Measurements from ENCODE around the gene ANGPTL8. TPM values are rescaled to one million over a fixed set of nuclear protein-coding genes. Genes with fewer than 3 reads are reported as not detected.

Gene ANGPTL8
- total RNA-seq, 1 donor from 2014 or later: not detected

DNA sequence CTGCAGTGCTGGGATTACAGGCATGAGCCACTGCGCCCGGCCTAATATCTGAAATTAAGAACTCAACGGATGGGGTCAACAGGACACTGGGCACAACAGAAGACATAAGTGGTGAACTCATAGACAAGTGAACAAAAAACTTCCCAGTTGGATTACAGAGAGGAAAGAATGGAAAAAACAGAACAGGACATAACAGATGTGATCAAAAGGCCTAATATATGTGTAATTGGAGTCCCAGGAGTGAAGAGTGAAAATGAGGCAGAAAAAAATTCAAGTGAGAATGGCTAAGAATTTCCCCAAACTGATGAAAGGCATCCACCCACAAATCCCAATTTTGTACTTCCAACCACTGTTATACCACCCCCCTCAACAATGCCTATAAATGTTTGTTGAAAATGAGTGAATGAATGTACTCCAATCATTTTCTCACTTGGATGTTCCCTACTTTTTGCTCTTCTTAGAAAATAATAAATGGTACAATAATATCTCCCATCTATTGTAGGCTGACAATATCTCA, 18.3 kb upstream of the ANGPTL8 start:
- Mint-ChIP-seq H3K36me3 (peaks cover 24% of the 10 kb centered on the region), H3K4me3 (no peak overlapping the region), H3K27me3 (no peaks in the 10 kb centered on the region), H3K27ac (no peak overlapping the region), H3K4me1 (ENCODE audit: unreplicated experiment) (no peaks in the 10 kb centered on the region), H3K9me3 (peaks cover 9% of the 10 kb centered on the region)
- TF ChIP-seq, protein P1, sequence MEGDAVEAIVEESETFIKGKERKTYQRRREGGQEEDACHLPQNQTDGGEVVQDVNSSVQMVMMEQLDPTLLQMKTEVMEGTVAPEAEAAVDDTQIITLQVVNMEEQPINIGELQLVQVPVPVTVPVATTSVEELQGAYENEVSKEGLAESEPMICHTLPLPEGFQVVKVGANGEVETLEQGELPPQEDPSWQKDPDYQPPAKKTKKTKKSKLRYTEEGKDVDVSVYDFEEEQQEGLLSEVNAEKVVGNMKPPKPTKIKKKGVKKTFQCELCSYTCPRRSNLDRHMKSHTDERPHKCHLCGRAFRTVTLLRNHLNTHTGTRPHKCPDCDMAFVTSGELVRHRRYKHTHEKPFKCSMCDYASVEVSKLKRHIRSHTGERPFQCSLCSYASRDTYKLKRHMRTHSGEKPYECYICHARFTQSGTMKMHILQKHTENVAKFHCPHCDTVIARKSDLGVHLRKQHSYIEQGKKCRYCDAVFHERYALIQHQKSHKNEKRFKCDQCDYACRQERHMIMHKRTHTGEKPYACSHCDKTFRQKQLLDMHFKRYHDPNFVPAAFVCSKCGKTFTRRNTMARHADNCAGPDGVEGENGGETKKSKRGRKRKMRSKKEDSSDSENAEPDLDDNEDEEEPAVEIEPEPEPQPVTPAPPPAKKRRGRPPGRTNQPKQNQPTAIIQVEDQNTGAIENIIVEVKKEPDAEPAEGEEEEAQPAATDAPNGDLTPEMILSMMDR (conservative IDR thresholded peaks at IDR 0.05): no peak
- DNase-seq (ENCODE audit: extremely low spot score, unreplicated experiment): no peak

DNA sequence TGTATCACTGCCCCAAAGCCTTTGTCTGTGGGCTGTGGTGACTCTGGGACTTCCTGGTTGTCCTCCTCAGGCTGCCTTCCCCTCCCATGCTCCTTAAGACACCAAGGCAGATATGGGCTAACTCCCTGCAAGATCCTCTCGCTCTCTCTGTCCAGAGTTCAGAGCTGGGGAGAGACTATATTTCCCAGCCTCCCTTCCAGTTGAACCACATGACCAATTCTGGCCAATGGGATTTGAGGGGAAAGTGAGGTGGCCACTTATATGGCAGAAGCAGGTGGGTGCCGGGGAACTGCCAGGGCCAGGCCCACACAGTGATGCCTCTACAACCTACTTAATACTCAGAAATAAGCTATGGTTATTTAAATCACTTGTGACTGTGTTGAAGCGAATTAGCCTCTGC, 16.2 kb upstream of the ANGPTL8 start:
- no peak overlapping the region for H3K4me3 Mint-ChIP-seq
- H3K9me3 Mint-ChIP-seq: peaks cover 9% of the 10 kb centered on the region
- peaks cover 29% of the 10 kb centered on the region for H3K36me3 Mint-ChIP-seq
- TF ChIP-seq, protein P1 (conservative IDR thresholded peaks at IDR 0.05): no peak
- H3K27ac Mint-ChIP-seq: no peak overlapping the region
- no peaks in the 10 kb centered on the region for H3K4me1 Mint-ChIP-seq (ENCODE audit: unreplicated experiment)
- DNase-seq (ENCODE audit: extremely low spot score, unreplicated experiment): no peak
- no peaks in the 10 kb centered on the region for H3K27me3 Mint-ChIP-seq

DNA sequence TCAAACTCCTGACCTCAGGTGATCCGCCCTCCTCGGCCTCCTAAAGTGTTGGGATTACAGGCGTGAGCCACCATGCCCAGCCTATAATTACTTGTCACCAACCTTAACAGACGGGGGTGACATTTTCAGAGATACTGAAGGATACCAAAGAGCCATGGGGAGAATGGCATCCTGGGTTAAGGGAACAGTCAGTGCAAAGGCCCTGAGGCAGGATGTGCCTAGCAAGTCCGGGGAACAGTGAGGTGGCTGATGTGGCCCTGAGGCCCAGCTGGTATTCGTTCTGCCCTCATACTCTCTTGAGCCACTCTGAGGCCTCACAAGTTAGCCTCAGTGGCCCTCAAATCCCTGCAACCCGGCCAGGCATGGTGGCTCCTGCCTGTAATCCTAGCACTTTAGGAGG, 15.0 kb upstream of the ANGPTL8 start:
- H3K4me1 Mint-ChIP-seq (ENCODE audit: unreplicated experiment): no peaks in the 10 kb centered on the region
- H3K9me3 Mint-ChIP-seq: peaks cover 9% of the 10 kb centered on the region
- DNase-seq (ENCODE audit: extremely low spot score, unreplicated experiment): no peak
- H3K36me3 Mint-ChIP-seq: peaks cover 29% of the 10 kb centered on the region
- no peak overlapping the region for H3K27ac Mint-ChIP-seq
- TF ChIP-seq, protein P1 (conservative IDR thresholded peaks at IDR 0.05): no peak
- H3K4me3 Mint-ChIP-seq: no peak overlapping the region
- no peaks in the 10 kb centered on the region for H3K27me3 Mint-ChIP-seq

DNA sequence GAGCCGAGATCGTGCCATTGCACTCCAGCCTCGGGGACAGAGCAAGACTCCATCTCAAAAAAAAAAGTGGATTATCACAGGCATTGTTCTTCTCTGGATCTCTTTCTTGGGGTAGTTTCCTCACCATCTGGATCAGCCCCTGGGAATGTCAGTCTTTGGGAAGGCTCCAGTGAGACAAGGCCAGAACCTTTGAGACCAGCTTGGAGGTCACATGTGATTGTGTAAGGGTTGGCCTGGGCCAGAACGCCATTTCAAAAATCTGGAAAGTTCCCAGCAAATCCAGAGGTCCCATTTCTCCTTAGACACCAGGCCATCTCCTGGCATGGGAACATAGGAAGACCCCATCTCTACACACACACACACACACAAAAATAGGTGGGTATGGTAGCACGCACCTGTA, 14.2 kb upstream of the ANGPTL8 start:
- H3K36me3 Mint-ChIP-seq: peaks cover 26% of the 10 kb centered on the region
- peaks cover 9% of the 10 kb centered on the region for H3K9me3 Mint-ChIP-seq
- no peak overlapping the region for H3K27ac Mint-ChIP-seq
- no peaks in the 10 kb centered on the region for H3K27me3 Mint-ChIP-seq
- H3K4me3 Mint-ChIP-seq: no peak overlapping the region
- TF ChIP-seq, protein P1 (conservative IDR thresholded peaks at IDR 0.05): no peak
- H3K4me1 Mint-ChIP-seq (ENCODE audit: unreplicated experiment): no peaks in the 10 kb centered on the region
- no peak for DNase-seq (ENCODE audit: extremely low spot score, unreplicated experiment)

DNA sequence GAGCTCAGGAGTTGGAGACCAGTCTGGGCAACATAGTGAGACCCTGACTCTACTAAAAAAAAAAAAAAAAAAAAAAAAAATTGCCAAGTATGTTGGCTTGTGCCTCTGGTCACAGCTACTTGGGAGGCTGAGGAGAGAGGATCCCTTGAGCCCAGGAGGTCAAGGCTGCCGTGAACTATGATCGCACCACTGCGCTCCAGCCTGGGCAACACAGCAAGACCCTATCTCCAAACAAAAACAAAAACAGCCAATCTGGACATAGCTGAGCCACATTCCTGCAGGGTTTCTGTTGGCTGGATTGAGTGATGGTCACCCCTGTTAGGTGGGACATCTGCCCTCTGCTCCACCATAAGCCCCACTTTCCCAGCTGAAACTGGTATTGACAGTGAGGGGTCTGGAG, 13.6 kb upstream of the ANGPTL8 start:
- TF ChIP-seq, protein P1 (conservative IDR thresholded peaks at IDR 0.05): no peak
- Mint-ChIP-seq H3K27me3 (no peaks in the 10 kb centered on the region), H3K9me3 (peaks cover 9% of the 10 kb centered on the region), H3K4me3 (no peak overlapping the region), H3K36me3 (peaks cover 22% of the 10 kb centered on the region), H3K4me1 (ENCODE audit: unreplicated experiment) (no peaks in the 10 kb centered on the region), H3K27ac (no peak overlapping the region)
- no peak for DNase-seq (ENCODE audit: extremely low spot score, unreplicated experiment)

DNA sequence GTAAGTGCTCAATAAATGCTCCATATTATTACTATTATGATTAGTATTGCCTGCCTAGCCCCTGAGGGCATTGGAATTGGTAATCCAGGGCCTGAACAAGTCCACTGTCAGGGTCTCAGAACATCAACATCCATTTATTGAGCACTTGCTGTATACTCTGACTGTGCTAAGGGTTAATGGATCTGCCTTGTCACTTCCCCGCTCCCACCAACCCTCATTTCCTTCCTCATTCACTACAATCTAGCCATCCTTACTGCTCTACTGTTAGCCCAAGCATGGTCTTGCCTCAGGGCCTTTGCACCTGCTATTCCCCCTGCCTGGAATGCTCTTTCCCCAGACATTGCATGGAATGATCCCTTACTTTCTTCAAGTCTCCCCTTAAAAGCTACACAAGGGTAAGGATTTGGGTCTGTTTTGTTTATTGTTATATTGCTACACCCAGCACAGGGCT, 12.7 kb upstream of the ANGPTL8 start:
- no peaks in the 10 kb centered on the region for H3K4me1 Mint-ChIP-seq (ENCODE audit: unreplicated experiment)
- no peak overlapping the region for H3K27ac Mint-ChIP-seq
- H3K4me3 Mint-ChIP-seq: no peak overlapping the region
- H3K27me3 Mint-ChIP-seq: no peaks in the 10 kb centered on the region
- peaks cover under 1% of the 10 kb centered on the region for H3K9me3 Mint-ChIP-seq
- no peak for DNase-seq (ENCODE audit: extremely low spot score, unreplicated experiment)
- TF ChIP-seq, protein P1 (conservative IDR thresholded peaks at IDR 0.05): no peak
- peaks cover 13% of the 10 kb centered on the region for H3K36me3 Mint-ChIP-seq
